GM19023 (cell line): ENCODE data around the gene EXT2.

Experiments
- ATAC-seq: cut with Tn5 transposase; IDR thresholded peaks from one replicate; pipeline ENCODE4 v1.9.1; 2021; ENCODE audit warnings: mild to moderate bottlenecking, moderate library complexity; ENCODE audit not compliant: unreplicated experiment

EXT2 gene

DNA sequence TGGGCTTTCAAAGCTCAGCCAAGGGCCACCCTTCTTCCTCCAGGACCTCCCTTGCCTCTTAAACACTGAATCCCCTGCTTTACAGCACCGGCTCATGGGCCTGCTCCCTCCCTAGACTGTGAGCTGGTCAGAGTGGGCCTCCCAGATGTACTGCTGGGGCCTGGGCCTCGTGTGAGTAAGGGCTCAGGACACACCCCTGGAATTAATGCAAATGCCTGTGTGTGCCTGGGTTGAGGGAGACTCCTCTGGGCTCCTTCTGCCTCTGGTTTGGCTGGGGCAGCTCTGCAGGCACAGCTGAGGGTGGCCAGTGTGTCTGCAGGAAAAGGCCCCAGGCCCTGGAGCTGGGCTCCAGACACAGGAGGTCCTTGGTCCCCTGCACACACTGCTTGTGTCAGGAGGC is 190.3 kb downstream of the EXT2 start:
- no peak for ATAC-seq

- ATAC-seq, result peak; percentile 80
Measured at GRCh38 chr11:44286268-44286880, 190.9 kb downstream of the EXT2 start.

- ATAC-seq, result no peak
Measured at GRCh38 chr11:44286911-44287310, 191.4 kb downstream of the EXT2 start.

DNA sequence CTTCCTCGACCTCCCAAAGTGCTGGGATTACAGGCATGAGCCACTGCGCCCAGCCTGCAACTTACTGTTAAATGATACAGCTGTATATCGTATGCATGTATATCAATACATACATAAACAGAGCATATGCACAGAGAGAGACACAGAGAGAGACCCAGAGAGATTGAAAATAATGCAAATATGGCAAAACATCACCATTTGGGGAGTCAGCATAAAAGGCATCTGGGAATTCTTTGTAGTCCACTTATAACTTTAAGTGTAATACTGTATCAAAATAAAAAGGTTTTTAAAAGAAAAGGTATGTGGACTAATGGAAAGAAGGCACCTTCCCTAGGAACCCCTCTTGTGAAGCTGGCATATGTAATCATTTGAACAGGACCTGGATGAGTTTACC is 192.7 kb downstream of the EXT2 start:
- no peak for ATAC-seq

DNA sequence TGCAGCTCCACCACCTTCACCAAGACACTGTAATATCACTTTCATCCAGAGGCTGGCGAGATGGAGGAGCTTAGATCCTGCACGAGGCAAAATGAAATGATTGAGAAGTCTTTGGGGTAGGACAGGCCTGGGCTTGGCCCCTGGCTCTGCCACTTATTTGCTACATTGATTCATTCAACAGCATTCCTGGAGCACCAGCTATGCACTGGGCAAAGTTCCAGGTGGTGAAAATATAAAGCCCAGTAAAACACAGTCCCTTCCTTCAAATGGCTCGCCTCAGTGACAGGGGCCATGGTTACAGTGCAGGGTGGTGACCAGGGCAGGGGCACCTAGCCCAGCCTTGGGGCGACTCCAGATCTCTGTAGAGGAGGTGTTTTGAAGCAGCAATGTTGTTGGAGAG is 194.7 kb downstream of the EXT2 start:
- ATAC-seq, result no peak
